Cardiac septum (tissue), 1 donor: ENCODE data around the gene HDHD5. TPM values are rescaled to one million over a fixed set of nuclear protein-coding genes. Genes with fewer than 3 reads are reported as not detected.
A peak's percentile ranks its signal among the peaks of the same experiment; 100 is the strongest.

Source experiments
- DNase-seq: peaks from one replicate; pipeline ENCODE4 v3.0.0-alpha.2; 2020; ENCODE audit warnings: low spot score
- intact Hi-C: fragments of 100-400 bp; cut with DNase I; formaldehyde crosslinking; loops from one replicate; pipeline ENCODE4 v1.14.0; 2022
- total RNA-seq: library from RNA; stranded (reverse); fragmentation: NEBNext Ultra II Directional; extraction: Animal tissue kit (Norgen Biotek cat#: 25700); gene quantifications from one replicate; pipeline ENCODE4 v1.2.1, GENCODE V29; 2021
- donor health status: DM: no; HTN: no; CAD: no.

Gene HDHD5
- total RNA-seq, 1 donor from 2014 or later: 39.6 TPM

GRCh38 chr22:17132112-17132511 is 27.0 kb downstream of the HDHD5 start:
- no peak for DNase-seq
- intact Hi-C loops: loop anchor here (1.0 kb wide), 1 partner anchor 11 kb away; the partner anchor contains the start of gene TMEM121B

GRCh38 chr22:17131686-17132085 is 27.4 kb downstream of the HDHD5 start:
- intact Hi-C loops: loop anchor here (1.0 kb wide), 1 partner anchor 10 kb away; the partner anchor contains the start of gene TMEM121B
- DNase-seq: no peak

- no peak for DNase-seq
- intact Hi-C loops: no loop called here
Observed at GRCh38 chr22:17130199-17130598, 28.9 kb downstream of the HDHD5 start.

GRCh38 chr22:17121233-17122195 is 37.6 kb downstream of the HDHD5 start, which contains the start of gene TMEM121B:
Gene TMEM121B (minus strand): TSS chr22:17121360. CDS start chr22:17121127, 233 bp downstream.
- peak; percentile 90 for DNase-seq
- intact Hi-C loops: loop anchor here (1.0 to 5.0 kb wide), 4 partner anchors 11 to 49 kb away; partner anchors contain the start of gene HDHD5

- DNase-seq: no peak
- intact Hi-C loops: loop anchor here (1.0 to 5.0 kb wide), 4 partner anchors 12 to 50 kb away; partner anchors contain the start of gene HDHD5
Observed at GRCh38 chr22:17120711-17121232, 38.3 kb downstream of the HDHD5 start.

GRCh38 chr22:17120281-17120680 is 38.8 kb downstream of the HDHD5 start:
- DNase-seq: peak; percentile 87
- intact Hi-C loops: loop anchor here (2.0 to 5.0 kb wide), 3 partner anchors 33 to 51 kb away; partner anchors contain the start of gene HDHD5

GRCh38 chr22:17119481-17120202 is 39.4 kb downstream of the HDHD5 start:
- DNase-seq: no peak
- intact Hi-C loops: loop anchor here (2.0 to 5.0 kb wide), 3 partner anchors 32 to 51 kb away; partner anchors contain the start of gene HDHD5

GRCh38 chr22:17118342-17118741 is 40.7 kb downstream of the HDHD5 start:
- intact Hi-C loops: no loop called here
- no peak for DNase-seq

- intact Hi-C loops: no loop called here
- DNase-seq: no peak
Observed at GRCh38 chr22:17117890-17118289, 41.2 kb downstream of the HDHD5 start.

GRCh38 chr22:17117400-17117799 is 41.7 kb downstream of the HDHD5 start:
- DNase-seq: no peak
- intact Hi-C loops: no loop called here

GRCh38 chr22:17116572-17117330 is 42.3 kb downstream of the HDHD5 start:
- intact Hi-C loops: no loop called here
- DNase-seq: no peak

GRCh38 chr22:17115945-17116565 is 43.0 kb downstream of the HDHD5 start:
- DNase-seq: no peak
- intact Hi-C loops: no loop called here

- DNase-seq: peak; percentile 24
- intact Hi-C loops: no loop called here
Observed at GRCh38 chr22:17115236-17115635, 43.8 kb downstream of the HDHD5 start.

- DNase-seq: no peak
- intact Hi-C loops: no loop called here
Observed at GRCh38 chr22:17114898-17115235, 44.2 kb downstream of the HDHD5 start.

GRCh38 chr22:17114173-17114897 is 44.7 kb downstream of the HDHD5 start:
- intact Hi-C loops: no loop called here
- DNase-seq: peak; percentile 64

- peak; percentile 38 for DNase-seq
- intact Hi-C loops: no loop called here
Observed at GRCh38 chr22:17113600-17113999, 45.5 kb downstream of the HDHD5 start.

- intact Hi-C loops: no loop called here
- peak; percentile 58 for DNase-seq
Observed at GRCh38 chr22:17112491-17113042, 46.5 kb downstream of the HDHD5 start.
